H1 (cell line): Measurements from ENCODE around the gene TRAF3IP3.

Experiments used
- KDM4A ChIP-seq: IDR thresholded peaks from one replicate; pipeline ENCODE4 v1.7.1; 2012; ENCODE audit warnings: low read depth, mild to moderate bottlenecking, moderate library complexity, low read length, inconsistent platforms; ENCODE audit not compliant: severe bottlenecking
- POLR2AphosphoS5 ChIP-seq: IDR thresholded peaks from 2 replicates; pipeline ENCODE4 v1.6.1; 2011; ENCODE audit warnings: low read depth, low read length
- TF ChIP-seq, protein P1 (sequence below), 3 experiments: IDR thresholded peaks; 1 replicate in 2 of 3; 2 replicates in 1 of 3; pipeline versions ENCODE4 v1.5.1 to v1.6.1; 2011; ENCODE audit warnings: low read length in 3 of 3, mild to moderate bottlenecking in 3 of 3, inconsistent platforms in 2 of 3, low read depth in 1 of 3, moderate library complexity in 1 of 3; ENCODE audit not compliant: insufficient read depth in 1 of 3; ENCODE audit errors: control extremely low read depth in 1 of 3

DNA sequence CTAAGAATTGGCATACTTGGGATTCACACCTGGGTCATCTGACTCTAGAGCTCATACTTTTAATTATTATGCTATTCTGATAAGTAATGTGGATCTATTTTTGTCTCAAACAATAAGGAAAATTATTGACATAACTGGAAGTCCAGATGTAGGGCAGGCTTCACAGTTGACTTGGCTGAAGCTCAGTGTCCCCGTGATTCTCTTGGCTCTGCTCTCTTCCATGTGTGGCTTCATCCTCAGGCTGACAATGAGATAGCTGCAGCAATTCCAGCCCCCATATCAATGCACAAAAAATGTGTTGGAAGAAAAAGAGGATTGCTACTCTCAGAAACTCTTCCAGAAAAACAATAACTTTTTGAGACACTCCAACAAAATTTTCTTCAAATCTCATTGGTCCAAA lies 27.4 kb upstream of the TRAF3IP3 start:
- TF ChIP-seq KDM4A (no peak), POLR2AphosphoS5 (no peak)
- TF ChIP-seq, protein P1, sequence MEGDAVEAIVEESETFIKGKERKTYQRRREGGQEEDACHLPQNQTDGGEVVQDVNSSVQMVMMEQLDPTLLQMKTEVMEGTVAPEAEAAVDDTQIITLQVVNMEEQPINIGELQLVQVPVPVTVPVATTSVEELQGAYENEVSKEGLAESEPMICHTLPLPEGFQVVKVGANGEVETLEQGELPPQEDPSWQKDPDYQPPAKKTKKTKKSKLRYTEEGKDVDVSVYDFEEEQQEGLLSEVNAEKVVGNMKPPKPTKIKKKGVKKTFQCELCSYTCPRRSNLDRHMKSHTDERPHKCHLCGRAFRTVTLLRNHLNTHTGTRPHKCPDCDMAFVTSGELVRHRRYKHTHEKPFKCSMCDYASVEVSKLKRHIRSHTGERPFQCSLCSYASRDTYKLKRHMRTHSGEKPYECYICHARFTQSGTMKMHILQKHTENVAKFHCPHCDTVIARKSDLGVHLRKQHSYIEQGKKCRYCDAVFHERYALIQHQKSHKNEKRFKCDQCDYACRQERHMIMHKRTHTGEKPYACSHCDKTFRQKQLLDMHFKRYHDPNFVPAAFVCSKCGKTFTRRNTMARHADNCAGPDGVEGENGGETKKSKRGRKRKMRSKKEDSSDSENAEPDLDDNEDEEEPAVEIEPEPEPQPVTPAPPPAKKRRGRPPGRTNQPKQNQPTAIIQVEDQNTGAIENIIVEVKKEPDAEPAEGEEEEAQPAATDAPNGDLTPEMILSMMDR (IDR thresholded peaks at IDR 0.05; ENCODE audit: control extremely low read depth in 1 of 3, insufficient read depth in 1 of 3, low read depth in 1 of 3, low read length in 3 of 3): no peak
